CD4-positive, alpha-beta T cell treated with Interleukin-21 for 1 hour (primary cell): ENCODE data around the gene UNC93B1.

Experiments used
- DNase-seq: peaks from one replicate; pipeline ENCODE4 v3.0.0-alpha.2; 2020

UNC93B1 gene

DNA sequence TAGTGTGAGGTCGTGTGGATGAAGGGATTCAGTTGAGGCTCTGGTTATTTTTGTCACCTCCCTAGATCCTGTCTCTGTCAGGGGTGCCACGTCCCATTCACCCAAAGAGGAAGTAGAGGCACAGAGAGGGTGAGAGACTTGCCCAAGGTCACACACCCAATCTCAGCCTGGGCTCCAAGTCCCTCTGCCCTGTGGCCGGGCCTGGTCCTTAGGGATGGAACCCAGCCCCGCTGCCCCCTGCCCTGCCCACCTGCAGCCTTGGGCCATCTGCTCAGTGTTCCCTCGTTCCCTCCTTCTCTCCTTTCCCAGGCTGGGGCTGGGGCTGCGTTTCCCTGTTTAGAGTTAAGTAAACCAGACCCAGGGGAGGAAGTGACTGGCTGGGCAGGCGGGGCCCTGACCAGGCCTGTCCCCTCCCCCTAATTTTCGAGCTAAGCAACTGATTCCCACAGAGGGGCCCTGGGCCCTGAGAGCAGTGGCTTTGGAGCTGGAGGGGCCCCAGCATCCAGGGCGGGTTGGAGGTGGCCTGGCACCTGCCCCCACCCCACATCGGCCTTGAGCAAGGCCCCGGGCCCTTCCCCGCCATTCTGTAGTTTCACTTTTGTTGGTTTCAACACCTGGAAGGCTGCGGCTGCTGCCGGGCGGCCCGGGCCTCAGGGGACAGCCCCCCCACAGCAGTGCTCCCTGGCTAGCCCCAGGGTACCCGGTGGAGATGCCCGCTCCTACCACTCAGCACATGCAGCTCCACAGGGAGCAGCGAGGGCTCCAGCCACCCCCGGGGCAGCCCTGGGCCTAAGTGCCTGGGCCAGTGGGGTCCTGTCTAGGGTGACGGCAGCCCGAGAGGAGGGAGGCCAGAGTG is 36.4 kb upstream of the UNC93B1 start:
- DNase-seq = peak; percentile 56

DNA sequence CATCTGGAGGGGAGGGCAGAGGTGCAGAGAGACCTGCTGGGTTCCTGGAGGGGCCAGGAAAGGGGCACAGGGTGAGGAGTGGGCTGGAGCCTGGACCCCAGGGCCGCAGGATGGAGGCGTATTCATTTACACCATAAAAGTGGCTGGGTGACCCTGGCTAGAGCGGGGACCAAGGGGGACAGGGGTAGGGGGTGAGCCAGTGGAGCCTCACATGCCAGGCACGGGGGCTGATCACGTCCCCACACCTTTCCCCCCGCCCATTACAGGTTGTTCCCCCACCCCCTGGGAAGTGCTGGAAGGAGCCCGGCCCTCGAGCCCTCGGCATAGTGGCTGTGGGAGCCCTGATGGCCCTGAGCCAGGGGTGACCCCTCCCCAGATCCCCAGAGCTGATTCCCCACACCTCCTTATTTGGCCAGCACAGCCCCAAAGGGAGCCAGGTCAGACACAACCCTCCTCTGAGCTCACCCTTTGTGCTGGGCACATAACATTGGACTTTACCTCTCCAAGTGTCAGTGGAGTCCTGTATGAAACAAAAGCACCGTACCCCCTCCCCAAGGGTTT is 35.7 kb upstream of the UNC93B1 start:
- DNase-seq = no peak

DNA sequence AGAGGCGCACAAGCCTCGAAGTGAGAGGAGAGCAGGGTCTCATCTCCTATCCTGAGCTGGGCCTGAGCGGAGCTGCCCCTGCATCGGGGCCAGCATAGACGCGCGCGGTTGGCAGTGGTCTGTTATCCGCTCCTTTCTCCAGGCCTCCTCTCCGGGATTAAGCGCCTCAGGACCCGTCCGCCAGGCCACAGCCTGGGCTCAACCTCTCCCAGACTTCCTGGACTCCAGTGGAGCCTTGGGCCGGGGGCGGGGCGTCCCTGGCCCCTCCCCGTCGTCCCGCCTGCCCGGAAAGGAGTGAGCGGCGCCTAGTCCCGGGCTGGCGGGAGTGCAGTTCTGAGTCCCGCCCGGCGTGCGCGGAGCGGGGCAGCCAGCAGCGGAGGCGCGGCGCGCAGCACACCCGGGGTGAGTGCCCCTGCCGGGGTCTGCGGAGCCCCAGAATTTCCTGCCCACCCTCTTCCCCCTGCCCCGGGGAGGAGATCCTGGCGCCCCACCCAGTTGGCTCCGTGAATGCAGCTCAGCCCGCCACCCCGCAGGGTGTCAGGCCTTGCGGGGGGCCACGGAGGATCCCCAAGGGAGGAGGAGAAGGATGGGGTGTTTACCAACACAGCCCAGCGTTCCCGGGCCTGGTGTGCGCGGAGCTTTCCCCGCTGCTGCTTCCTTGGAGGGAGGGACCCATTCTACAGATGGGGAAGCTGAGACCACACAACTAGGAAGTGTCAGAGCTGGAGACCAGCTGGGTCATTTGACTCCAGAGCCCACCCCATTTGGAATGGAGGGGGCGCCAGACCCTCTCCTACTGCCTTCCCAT is 35.0 kb upstream of the UNC93B1 start, which contains the start of gene TCIRG1:
TSS of gene TCIRG1 (plus strand) at position 308 of the 808 bp plus-strand sequence. CDS start 2,247 bp downstream, outside the sequence.
- DNase-seq = peak; percentile 59

DNA sequence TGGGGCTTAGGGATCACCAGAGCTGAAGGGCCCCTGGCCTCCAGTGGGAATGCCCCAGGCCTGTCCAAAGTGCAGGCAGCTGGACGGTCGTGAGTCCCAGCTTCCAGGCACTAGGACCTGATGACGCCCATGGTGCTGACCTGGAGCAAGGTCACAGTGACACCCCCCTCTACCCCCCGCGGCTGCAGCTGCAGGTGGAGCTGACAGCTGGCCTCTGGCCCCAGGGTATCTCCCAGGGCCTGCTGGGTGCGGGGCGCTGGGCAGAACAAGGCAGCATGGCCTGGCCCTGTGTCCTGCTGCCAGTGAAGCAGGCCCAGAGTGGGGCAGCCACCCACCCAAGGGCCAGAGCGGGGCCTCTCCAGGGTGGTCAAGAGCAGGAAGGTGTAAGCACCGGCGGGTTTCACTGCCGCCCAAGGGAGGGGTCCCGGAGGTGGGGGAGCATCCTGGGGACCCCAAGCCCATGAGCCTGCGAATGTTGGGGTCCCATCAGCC is 34.4 kb upstream of the UNC93B1 start:
- no peak for DNase-seq

DNA sequence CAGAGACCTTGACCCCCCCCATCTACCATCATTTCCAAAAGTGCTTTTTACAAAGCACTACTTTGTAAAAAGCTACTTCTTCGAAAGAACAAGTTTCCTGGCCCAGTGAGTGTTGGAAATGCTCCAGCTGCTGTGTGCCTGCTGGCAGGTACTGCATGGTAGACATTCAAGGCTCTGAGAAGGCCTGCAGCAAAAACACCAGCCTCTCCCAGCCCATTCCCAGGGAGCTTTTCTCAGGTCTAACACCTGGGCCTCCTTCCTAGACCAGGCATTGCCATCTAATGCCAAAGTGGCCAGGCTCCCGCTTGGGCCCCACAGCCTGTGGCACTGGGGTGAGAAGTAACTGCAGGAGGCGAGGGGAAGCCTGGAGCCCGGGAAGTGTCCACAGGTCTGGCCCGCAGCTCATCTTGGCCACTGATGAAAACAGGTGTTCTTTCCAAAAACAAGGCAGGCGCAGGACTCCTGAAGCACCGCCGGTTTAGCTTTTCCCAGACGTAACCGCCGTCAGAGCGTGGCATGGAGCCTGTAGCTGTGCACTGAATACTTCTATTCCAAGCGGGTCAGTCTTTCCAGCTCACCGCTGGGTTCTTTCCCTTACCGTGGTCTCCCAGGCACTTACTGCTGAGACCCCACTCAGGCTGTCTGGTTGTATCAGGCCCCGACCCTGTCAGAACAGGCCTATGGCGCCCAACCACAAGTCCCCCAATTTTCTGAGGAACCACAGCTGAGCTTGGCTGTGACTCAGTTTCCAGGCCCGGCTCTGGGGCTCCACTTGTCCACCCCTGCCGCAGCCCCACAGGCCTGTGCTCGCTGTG is 33.7 kb upstream of the UNC93B1 start:
- no peak for DNase-seq

DNA sequence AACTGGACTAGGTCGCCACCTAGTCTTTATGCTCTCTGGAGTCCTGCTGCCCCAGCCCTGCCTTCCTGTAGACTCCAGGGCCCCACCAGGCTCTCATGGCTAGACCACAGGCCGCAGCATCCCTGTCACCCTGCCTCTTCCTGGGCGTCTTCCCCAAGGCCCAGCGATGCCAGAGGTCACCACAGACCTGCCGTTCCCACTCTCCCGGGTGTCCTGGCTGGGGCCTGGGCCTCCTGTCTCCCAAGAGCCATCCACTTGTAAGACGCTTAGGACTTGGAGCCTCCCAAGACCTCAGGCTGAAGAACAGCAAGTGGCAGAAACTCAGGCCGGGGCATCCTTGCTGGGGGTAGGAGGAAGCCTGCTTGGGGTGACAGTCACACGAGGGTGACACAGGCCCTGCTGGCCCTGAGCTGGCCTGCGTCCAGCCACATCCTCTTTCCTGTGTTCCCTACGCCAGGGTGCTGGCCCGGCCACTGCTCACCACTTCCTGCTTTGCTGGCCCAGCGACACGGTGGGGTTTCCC is 32.9 kb upstream of the UNC93B1 start:
- DNase-seq = peak; percentile 42

DNA sequence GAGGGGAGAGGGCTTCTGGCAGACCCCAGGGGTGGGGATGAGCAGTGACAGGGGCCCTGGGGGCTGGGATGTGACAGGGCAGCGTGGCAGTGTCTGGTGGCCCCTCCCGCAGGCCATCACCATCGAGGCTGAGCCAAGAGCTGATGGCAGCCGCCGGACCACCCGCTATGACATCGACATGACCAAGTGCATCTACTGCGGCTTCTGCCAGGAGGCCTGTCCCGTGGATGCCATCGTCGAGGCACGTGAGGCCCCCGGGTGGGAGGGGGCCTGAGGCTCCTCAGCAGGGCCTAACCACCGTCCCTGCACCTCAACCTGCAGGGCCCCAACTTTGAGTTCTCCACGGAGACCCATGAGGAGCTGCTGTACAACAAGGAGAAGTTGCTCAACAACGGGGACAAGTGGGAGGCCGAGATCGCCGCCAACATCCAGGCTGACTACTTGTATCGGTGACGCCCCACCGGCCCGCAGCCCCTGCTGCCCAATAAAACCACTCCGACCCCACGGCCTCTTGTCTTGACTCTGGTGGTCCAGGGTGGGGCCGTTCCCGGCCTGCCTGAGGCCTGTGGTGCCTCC is 32.3 kb upstream of the UNC93B1 start:
- DNase-seq = no peak

DNA sequence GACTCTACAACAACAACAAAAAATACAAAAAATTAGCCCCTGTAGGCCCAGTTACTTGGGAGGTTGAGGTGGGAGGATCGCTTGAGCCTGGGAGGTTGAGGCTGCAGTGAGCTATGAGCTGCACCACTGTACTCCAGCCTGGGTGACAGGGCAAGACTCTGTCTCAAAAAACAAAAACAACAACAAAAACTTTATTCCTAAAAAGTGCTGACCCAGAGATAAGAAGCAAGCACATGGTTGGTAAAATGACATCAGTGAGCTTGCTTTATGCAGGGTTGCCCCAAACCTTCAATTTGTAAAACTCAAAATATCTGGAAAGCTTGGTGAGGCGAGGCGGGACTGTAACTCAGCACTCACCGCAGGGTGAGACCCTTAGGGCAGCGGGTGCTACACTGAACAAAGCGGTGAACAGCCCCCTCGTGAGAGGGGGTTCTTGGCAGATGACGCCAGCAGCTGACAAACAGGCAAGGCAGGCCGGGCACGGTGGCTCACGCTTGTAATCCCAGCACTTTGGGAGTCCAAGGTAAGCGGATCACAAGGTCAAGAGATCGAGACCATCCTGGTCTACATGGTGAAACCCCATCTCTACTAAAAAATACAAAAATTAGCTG is 31.5 kb upstream of the UNC93B1 start:
- no peak for DNase-seq

DNA sequence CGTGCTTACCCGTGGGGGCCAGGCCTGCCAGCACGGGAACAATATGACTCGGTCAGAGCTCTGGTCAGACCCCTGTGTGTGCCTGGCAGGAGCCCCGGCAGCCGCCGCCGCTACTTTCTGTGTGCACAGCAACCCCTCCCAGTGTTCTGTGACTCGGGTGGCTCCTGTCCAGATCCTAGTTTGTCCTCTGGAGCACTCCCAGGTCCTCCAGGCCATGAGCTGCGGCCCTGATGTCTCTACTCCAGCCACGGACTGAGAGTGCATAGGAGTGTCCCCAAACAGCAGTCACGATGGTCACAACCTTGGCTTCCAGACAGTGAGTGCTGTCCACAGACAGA is 29.8 kb upstream of the UNC93B1 start:
- DNase-seq = no peak

DNA sequence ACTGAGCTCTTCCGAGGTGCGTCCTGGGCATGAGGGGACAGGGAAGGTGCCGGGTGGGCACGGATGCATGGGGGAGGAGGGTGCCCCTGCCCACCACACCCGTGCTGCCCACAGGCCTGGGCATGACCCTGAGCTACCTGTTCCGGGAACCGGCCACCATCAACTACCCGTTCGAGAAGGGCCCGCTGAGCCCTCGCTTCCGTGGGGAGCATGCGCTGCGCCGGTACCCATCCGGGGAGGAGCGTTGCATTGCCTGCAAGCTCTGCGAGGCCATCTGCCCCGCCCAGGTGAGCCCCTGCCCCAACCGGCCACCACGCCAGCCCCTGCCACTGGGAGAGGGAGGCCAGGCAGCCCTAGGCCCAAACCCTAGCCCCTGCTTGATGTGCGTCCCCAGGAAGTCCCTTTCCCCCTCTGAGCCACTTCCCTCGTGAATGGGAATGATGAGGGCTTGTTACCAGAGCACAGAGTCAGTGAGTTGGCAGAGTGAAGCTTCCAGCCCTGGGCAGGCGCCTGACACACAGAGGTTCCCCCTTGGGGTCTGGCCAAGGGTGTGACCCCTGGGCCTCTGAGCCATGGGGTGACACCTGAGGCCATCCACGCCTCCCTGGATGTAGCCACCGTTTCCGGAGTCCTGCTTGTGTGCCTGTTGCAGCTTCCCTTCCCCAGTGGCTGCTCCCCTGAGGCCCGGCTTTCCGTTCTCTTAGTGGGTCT is 29.3 kb upstream of the UNC93B1 start:
- no peak for DNase-seq

DNA sequence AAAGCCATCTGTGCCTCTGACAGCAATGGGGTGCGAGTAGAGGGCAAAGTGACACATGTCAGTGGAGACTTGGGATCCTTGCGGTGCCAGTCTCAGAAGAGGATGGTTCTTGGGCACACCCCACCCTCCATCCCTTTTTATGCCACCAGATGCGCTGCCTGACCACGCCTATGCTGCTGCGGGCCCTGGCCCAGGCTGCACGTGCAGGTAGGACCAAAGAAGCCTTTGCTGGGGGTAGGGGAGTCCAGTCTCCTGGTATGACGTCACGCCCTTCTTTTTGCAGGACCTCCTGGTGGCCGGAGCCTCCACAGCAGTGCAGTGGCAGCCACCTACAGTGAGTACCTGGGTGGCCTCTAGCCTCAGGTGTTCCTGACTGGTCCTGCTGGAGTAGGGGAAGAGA is 28.1 kb upstream of the UNC93B1 start:
- no peak for DNase-seq

DNA sequence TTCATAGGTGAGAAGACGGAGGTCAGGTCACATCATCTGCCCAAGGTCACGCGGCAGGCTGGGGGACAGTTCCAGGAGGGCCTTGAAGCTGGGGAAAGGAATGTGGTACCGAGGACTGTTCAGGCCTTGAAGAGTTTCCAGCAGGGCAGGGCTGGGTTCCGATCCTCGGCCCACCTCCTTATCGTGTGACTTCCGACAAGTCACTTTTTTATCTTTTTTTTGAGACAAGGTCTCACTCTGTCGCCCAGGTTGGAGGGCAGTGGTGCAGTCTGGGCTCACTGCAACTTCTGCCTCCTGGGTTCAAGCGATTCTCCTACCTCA is 27.2 kb upstream of the UNC93B1 start:
- DNase-seq = peak; percentile 16

DNA sequence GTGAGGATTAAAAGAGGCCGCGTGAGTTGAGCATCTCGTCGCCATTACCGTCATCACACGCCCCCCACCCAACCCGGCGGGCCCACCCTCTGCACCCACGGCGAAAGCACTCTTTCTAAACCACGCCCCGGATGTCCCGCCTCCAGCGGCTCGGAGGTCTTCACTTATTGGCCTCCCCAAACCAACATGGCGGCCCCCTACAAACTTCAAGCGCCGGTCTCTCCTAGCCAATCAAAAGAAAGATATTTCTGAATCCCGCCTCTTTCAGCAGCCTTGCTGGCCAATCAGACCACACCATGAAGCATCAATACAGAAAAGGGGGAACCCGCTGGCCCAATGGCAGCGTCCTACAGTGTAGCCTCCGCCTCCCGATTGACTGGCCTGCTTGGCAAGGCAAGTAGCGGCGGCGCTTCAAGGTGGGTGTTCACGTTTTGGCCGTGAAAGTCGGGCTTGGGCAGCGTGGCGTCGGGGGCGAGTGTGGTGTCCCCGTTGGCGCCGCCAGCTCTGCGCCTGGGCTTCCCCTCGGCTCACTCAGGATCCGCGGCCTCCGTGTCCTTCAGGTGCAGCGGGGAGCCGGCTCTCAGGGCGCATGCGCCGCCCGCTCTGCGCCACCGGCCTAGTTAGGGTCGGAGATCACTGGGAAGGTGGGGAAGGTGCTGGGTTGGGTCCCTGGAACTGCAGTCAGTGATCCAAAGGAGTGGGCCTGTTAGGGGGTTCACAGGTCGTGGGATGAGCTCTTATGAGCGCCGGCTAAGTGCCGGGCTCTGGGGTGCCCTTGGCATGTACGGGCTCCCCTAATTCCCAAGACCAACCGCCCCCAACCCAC is 26.6 kb upstream of the UNC93B1 start, which contains the start of gene NDUFS8:
TSS of gene NDUFS8 (plus strand) at position 364 of the 826 bp plus-strand sequence. CDS start 1,471 bp downstream, outside the sequence.
- DNase-seq = peak; percentile 99

DNA sequence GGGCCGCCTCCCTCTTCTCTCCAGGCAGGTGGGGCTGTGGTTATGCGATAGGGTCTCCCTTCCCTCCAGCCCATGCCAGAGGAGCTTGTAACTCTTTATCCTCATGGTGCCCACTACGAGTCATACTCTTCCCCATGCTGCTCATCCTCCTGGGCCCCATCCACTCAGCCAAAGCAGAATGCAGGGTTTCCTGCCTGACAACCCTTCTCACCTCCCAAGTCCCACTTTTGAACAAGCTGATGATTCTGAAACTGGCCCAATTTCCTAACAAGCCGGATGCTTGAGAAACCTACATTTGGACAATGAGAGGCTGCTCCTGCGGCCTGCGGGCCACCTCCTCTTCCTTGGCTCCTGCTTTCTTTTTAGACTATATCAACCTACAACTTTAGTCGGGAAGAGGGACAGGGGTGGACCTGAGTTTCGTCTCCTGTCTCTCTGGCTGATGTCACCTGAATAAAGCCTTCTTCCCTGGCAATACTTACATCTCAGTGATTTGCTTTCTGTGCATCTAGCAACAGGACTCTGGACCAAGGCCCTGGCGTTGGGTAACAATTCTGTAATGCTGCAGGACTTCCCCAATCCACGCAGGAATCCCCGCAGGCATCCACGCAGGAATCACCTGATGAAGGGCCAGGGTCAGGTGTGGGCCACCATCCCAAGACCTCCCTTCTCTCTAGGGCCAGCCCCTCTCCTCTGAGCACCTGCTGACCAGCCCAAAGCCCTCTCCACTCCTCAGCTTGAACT is 25.1 kb upstream of the UNC93B1 start:
- no peak for DNase-seq

DNA sequence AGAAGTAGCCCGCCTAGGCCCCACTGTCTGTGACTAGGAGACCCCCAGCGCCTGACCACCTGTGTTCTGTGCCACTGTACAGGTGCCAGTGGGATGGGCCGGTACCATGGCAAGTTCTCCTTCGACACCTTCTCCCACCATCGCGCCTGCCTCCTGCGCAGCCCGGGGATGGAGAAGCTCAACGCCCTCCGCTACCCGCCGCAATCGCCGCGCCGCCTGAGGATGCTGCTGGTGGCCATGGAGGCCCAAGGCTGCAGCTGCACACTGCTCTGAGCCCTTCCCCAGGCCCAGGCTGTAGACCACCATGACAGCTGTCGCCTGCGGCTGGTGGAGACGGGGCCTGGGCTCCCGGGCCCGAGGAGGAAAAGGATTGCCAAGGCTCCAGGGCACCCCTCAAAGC is 23.8 kb upstream of the UNC93B1 start:
- DNase-seq = no peak

DNA sequence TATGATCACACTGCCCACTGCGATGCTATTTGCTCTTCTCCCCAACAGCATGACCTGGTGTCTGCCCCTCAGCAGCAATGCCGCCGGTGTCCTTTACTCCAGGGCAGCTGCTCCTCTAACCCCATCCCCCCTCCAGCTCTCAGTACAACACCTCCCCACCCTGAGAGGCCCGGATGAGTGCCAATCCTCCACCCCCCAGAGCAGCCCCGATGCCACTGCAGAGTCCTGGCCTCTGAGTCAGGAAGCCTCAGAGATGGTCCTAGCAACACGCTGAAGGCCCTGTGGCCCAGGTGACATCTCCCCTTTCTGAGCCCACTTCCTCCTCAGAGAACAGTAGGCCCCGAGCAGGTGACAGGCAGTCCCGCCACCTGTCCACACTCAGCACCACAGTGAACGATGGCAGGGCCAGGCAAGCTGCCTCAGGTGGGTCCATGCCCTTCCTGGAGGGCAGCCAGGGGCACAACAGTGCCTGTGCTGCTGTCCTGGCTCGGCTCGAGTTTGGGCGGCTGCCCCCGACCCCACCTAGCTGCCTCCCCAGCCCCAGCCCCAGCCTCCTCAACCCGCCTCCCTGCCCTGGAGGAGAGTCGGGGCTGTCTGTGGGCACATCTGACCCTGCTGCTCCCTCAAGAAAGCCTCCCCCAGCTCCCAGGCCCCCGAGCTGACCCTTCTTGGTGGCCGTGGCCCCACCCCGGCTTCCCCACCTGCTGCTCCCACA is 22.7 kb upstream of the UNC93B1 start:
- no peak for DNase-seq

DNA sequence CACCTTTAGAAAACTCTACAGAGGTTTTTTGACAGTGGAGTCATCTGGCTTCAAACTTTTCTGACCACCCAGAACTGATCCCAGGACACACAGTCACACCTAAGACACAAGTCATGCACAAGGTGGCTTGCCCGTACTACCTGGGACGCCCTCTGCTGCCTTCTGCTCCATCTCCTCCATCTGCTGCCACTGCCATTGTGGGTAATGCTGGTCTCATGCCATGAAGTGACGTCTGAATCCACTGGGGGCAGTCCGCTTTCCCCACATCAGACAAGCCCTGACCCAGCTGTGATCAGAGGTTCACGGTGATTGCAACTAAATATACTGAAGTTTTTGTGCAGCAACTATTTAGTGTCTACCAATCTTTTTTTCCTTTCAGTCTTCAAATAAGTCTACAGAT is 21.1 kb upstream of the UNC93B1 start:
- DNase-seq = no peak

DNA sequence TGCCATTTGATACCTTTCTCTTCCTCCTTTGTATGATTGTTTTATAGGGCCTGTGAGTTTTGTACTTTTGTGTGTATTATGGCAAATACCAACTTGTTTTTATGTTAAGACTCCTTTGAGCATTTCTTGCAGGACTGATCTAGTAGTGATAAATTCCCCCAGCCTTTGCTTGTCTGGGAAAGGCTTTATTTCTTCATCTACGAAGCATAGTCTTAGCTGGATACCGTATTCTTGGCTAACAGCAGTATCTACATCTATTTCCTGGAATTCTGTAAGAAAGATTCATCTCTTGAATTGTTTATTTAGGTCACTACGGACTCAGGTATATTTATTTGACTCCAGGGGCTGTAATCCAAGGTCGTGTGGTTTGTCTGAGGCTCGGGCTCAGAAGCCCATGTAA is 20.6 kb upstream of the UNC93B1 start:
- DNase-seq = no peak

DNA sequence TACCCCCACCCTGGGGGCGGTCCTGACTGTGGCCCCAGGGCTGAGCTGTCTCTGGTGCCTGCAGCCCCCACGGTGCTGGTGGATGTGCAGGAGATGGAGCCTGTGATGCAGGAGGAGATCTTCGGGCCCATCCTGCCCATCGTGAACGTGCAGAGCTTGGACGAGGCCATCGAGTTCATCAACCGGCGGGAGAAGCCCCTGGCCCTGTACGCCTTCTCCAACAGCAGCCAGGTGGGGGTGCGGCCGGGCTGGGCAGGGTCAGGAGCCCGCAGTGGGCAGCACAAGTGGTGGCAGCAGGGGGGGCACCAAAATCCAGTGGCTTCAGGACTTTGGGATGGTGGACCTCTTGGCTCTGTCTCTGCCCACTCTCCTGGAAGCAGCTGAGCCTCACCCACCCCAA is 18.6 kb upstream of the UNC93B1 start:
- DNase-seq = no peak
